MM.1S (cell line): ENCODE data around the gene TCERG1.

Experiments
- EZH2 ChIP-seq: fragments of 300-600 bp; sonication (generic); optimal IDR thresholded peaks from 2 replicates; pipeline ENCODE3; 2017; ENCODE audit warnings: low read depth, mild to moderate bottlenecking, antibody characterized with exemption, low read length, mixed read lengths
- EZH2phosphoT487 ChIP-seq: fragments of 300-600 bp; sonication (generic); IDR thresholded peaks from 2 replicates; pipeline ENCODE4 v1.6.1; 2018; ENCODE audit warnings: antibody characterized with exemption, low read length
- TF ChIP-seq, protein P1 (sequence below): fragments of 300-600 bp; sonication (generic); IDR thresholded peaks from 2 replicates; pipeline ENCODE4 v1.5.1; 2016; ENCODE audit warnings: antibody characterized with exemption, low read length, mixed read lengths

DNA sequence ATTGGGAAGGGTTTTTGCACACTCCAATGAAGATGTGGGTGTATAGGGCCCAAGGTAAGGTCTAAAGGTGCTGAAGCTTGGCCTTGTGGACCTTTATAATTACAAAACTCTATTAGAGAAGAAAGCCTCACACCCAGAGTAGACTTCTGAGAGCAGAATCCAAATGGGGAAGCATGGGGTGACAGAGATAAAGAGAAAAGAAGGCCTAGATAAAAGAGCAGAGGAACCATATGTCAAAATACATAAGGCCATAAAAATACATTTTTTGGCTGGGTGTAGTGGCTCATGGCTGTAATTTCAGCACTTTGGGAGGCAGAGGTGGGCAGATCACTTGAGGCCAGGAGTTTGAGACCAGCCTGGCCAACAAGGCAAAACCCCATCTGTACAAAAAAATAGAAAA lies 27.4 kb upstream of the TCERG1 start:
- TF ChIP-seq, protein P1, sequence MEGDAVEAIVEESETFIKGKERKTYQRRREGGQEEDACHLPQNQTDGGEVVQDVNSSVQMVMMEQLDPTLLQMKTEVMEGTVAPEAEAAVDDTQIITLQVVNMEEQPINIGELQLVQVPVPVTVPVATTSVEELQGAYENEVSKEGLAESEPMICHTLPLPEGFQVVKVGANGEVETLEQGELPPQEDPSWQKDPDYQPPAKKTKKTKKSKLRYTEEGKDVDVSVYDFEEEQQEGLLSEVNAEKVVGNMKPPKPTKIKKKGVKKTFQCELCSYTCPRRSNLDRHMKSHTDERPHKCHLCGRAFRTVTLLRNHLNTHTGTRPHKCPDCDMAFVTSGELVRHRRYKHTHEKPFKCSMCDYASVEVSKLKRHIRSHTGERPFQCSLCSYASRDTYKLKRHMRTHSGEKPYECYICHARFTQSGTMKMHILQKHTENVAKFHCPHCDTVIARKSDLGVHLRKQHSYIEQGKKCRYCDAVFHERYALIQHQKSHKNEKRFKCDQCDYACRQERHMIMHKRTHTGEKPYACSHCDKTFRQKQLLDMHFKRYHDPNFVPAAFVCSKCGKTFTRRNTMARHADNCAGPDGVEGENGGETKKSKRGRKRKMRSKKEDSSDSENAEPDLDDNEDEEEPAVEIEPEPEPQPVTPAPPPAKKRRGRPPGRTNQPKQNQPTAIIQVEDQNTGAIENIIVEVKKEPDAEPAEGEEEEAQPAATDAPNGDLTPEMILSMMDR: no peak
- TF ChIP-seq EZH2 (no peak), EZH2phosphoT487 (no peak)
